ENCODE results near the gene DEFB124. TPM values are rescaled to one million over a fixed set of nuclear protein-coding genes. Genes with fewer than 3 reads are reported as not detected.
A peak's percentile ranks its signal among the peaks of the same experiment; 100 is the strongest.

Gene DEFB124
- total and polyA plus RNA-seq, 4 donors: 0.18 TPM; not detected in 3

GRCh38 chr20:31515072-31515774 is 40.3 kb upstream of the DEFB124 start:
- WGBS, 2 donors: 8 to 12% methylated on average over 4 of the region's 4 CpGs
- H3K36me3 ChIP-seq (ENCODE audit: control insufficient read depth in 4 of 4, insufficient read depth in 4 of 4, low read length in 4 of 4): peaks cover 0 to 12% (median 6%) of the 10 kb centered on the region in 4 donors
- no peaks in the 10 kb centered on the region for H3K9me3 ChIP-seq (ENCODE audit: control insufficient read depth in 4 of 4, insufficient read depth in 3 of 4, low read length in 3 of 4)
- H3K27ac ChIP-seq (ENCODE audit: low read depth in 1 of 2, low read length in 1 of 2): peak overlapping the region in 1 of 2 donors; percentile 89
- H3K9ac ChIP-seq (ENCODE audit: insufficient read depth in 1 of 2, low read length in 2 of 2): peak overlapping the region; percentile 81 to 88
- ATAC-seq (ENCODE audit: insufficient read depth, low FRiP score): no peak
- DNase-seq: no peak
- no peak for TF ChIP-seq CTCF (IDR thresholded peaks at IDR 0.05; ENCODE audit: control extremely low read depth, extremely low read depth)
- H3K4me3 ChIP-seq: peak overlapping the region; percentile 85
- H3K4me1 ChIP-seq (ENCODE audit: control insufficient read depth in 5 of 5, insufficient read depth in 5 of 5, low read length in 5 of 5): peaks cover 11 to 18% (median 16%) of the 10 kb centered on the region in 5 donors
- no peaks in the 10 kb centered on the region for H3K27me3 ChIP-seq (ENCODE audit: control insufficient read depth in 3 of 3, insufficient read depth in 3 of 3, low read length in 2 of 3)

- H3K4me3 ChIP-seq: peak within 1 kb of the TSS; percentile 85
- H3K36me3 ChIP-seq (ENCODE audit: control insufficient read depth in 4 of 4, insufficient read depth in 4 of 4, low read length in 4 of 4): peaks cover 0 to 12% (median 6%) of the 10 kb centered on the region in 4 donors
- peak; percentile 93 for ATAC-seq (ENCODE audit: insufficient read depth, low FRiP score)
- peaks cover 11 to 18% (median 16%) of the 10 kb centered on the region in 5 donors for H3K4me1 ChIP-seq (ENCODE audit: control insufficient read depth in 5 of 5, insufficient read depth in 5 of 5, low read length in 5 of 5)
- no peaks in the 10 kb centered on the region for H3K9me3 ChIP-seq (ENCODE audit: control insufficient read depth in 4 of 4, insufficient read depth in 3 of 4, low read length in 3 of 4)
- peak; percentile 91 for TF ChIP-seq CTCF (IDR thresholded peaks at IDR 0.05; ENCODE audit: control extremely low read depth, extremely low read depth)
- WGBS, 2 donors: 0% methylated on average over 84 to 86 of the region's 86 CpGs
- peak within 1 kb of the TSS; percentile 81 to 88 for H3K9ac ChIP-seq (ENCODE audit: insufficient read depth in 1 of 2, low read length in 2 of 2)
- no peaks in the 10 kb centered on the region for H3K27me3 ChIP-seq (ENCODE audit: control insufficient read depth in 3 of 3, insufficient read depth in 3 of 3, low read length in 2 of 3)
- peak within 1 kb of the TSS; percentile 67 to 89 for H3K27ac ChIP-seq (ENCODE audit: low read depth in 1 of 2, low read length in 1 of 2)
- DNase-seq: peak; percentile 94 to 97 (median 94)
These were observed 39.5 kb upstream of the DEFB124 start, which contains the start of gene HM13 for GRCh38 chr20:31514154-31515071. HM13 (plus strand) TSS chr20:31514442; CDS start chr20:31514552, 110 bp downstream.

GRCh38 chr20:31508517-31509244 is 33.8 kb upstream of the DEFB124 start:
- H3K9ac ChIP-seq (ENCODE audit: insufficient read depth in 1 of 2, low read length in 2 of 2): no peak overlapping the region
- H3K27me3 ChIP-seq (ENCODE audit: control insufficient read depth in 3 of 3, insufficient read depth in 3 of 3, low read length in 2 of 3): no peaks in the 10 kb centered on the region
- no peak for DNase-seq
- no peak for ATAC-seq (ENCODE audit: insufficient read depth, low FRiP score)
- peaks cover 0 to 5% (median 0%) of the 10 kb centered on the region in 4 donors for H3K9me3 ChIP-seq (ENCODE audit: control insufficient read depth in 4 of 4, insufficient read depth in 3 of 4, low read length in 3 of 4)
- H3K27ac ChIP-seq (ENCODE audit: low read depth in 1 of 2, low read length in 1 of 2): no peak overlapping the region
- H3K4me3 ChIP-seq: no peak overlapping the region
- TF ChIP-seq CTCF (IDR thresholded peaks at IDR 0.05; ENCODE audit: control extremely low read depth, extremely low read depth): no peak
- H3K4me1 ChIP-seq (ENCODE audit: control insufficient read depth in 5 of 5, insufficient read depth in 5 of 5, low read length in 5 of 5): no peaks in the 10 kb centered on the region
- no peaks in the 10 kb centered on the region for H3K36me3 ChIP-seq (ENCODE audit: control insufficient read depth in 4 of 4, insufficient read depth in 4 of 4, low read length in 4 of 4)
- WGBS, 2 donors: 86 to 90% methylated on average over 5 of the region's 5 CpGs
